GM18520 (cell line): ENCODE results near the gene GRIP2.

Experiments
- ATAC-seq: cut with Tn5 transposase; IDR thresholded peaks from one replicate; pipeline ENCODE4 v1.9.1; 2021; ENCODE audit not compliant: unreplicated experiment

The GRIP2 gene

GRCh38 chr3:14456794-14457193 lies 83.3 kb downstream of the GRIP2 start:
- no peak for ATAC-seq

DNA sequence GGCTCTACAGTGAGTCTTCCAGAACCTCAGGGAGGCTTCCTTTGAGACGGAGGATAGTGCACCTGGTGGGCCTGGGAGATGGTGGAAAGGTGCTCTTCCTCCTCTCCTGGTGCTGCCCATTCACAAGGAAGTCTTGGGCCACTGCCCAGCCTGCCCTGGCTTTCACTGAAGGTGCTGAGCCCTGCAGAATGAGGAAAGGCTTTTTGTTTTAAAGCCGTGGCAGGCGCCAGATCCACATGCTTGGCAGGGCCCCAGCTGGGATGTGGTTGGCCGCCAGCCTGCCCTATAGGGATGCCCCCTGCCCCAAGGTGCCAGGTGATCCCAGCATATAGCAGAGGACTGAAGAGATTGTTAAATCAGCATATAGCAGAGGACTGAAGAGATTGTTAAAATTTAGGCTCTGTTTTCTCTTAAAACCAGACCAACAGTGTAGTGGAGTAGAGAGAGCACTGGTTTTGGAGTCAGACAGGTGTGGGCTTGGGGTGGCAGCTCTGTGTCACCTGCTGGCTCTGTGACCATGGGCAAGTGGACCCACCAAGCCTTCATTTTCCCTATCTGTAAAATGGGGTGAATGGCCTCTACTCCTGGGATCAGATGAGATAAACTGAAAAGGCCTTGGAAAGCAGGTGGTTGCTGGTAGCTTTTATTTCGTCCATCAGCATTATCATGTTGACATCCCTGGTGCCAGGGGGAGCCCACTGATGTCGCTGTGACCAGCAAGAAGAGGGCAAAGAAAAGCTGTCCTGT lies 84.4 kb downstream of the GRIP2 start:
- ATAC-seq, result no peak

- ATAC-seq, result no peak
Observed at GRCh38 chr3:14454639-14455310, 85.4 kb downstream of the GRIP2 start.

DNA sequence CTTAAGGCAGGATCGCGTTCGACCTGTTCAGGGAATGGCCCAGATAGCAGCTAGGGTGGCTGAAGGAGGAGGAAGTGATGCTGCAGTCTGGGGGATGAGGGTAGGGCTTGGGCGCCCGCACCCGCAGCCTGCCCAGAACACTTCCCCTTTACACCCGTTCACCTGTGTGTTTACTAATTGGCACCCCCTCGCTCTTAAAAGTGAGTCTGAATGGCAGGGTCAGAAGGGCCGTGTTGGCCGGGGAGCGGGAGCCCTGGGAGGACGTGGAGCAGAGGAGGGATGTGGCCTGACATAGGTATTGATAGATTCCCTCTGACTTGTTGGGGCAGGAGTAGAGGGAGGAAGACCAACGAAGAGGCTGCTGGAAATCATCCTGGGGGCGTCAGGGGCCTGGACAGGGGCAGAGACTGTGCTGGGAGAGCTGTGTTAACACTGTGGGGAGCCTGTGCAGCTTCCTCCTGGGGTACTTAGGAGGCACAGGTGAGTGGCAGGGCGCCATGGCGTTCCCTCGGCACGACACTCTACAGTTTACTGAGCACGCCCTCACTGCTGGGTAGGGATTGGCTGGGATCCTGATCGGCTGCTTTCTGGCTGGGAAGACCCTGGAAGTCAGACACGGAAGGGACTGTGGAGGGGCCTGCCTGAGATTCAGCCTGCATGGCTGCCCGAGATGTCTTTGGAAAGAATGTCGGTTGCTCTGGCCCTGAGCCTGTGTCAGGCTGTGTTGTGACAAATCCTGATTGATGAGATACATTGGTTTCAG lies 86.1 kb downstream of the GRIP2 start:
- no peak for ATAC-seq

DNA sequence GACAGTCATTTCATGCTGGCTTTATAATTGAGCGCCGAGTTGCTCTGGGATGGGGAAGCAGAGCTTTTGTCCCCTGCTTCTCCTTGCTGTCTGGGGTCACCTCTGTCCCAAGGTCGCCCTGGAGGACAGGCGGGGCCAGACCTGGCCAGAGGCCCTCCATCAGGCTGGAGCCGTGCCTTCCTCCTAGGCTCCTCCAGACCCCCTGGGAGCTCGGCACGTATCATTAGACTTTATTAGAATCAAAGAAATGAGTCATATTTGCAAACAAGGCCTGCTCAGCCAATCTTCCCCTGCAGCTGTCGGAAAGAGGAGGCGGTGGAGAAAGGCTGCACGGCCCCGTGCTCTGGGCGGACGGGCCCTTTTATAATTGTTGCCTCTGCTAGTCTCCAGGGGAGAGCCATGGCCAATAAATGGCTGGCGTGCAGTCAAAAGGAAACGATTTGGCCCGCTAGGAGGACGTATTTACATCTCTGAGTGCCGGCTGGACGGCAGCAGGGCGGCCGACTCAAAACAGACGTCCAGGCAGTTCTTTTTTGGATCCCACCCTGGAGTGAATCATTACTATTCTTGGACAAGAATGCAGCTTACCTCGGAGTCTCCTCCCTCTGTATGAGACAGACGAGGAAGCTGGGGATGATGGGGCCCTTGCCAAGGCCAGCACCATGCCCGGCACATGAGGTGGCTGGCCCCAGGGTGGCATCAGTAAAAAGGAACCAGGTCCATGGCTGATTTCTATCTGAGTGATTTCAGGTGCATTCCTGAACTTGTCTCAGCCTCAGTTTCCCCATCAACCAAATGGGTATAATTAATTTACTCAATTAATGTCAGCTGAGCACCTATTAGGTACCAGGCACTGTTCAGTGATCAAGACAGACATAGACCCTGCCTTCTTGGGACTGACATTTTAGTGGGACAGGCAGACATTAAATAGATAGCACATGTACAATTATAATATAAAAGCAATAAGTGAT lies 87.1 kb downstream of the GRIP2 start:
- ATAC-seq, result no peak

DNA sequence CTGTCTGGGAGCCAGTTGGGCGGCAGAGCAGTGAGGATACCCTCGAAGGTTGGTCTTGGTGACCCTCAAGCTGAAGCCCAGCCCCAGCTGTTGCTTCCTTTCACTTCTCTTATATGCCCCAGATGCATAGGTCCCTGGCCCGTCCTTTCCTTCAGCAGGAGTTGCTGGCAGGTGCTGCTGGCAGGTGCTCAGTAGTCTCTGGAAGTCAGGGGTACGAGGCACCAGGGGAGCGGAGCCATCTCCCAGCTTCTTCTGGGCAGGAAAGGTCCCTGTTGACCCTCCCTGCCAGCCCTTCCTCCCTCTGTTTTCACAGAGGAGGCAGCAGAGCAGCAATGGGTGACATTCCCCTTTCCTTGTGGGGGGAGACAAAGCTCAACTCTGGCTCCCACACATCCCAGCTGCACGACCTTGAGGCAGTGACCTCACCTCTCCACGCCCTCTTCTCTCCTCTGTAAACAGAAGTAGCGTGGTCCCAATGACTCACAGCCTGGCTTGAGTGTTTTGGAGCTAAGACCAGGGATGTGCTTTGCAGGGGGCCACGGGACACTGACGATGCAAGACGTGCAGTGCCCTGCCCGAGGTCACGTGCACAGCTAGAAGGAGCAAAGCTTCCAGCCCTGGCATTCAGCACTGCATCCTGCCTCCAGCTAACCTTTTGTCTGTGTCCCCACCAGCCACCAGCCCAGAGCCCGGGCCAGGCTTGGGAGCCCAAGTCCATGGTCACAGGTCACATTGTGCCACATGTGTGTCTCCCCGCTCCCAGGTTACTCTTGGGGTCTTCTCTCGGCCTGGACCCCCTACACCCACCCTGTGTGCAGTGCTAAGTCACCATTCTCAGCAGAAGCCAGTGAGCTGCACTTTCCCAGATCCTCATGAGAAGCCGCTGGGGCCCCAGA lies 88.0 kb downstream of the GRIP2 start:
- ATAC-seq, result no peak

DNA sequence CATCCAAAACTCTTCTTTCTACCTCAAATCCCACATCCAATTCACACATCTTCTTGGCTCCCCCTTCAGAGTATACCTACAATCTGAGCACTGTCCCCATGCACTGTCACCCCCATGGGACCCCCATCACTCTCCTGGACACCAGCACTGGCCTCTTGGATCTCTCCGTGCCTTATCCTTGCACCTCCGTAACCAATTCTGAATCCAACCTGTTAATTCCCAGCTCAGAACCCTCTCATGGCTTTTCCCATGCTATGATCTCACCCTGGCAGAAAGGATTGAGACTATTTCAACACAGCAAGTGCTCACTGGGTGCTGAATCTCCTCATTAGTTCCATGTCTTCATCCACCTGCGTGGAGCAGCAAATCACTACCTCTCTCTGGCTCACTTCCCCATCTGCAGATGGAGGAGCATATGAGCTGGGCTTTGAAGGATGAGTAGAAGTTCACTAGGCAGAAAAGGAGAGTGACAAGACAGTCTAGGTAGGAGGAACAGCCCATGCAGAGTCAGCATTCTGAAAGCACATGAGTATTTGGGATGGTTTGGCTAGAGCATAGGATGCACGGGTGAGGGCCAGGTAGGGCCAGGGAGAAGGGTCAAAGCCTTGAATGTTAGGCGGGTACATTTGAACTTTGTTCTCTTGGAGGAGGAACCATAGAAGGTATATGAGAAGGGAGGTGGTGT lies 89.1 kb downstream of the GRIP2 start:
- ATAC-seq, result no peak

GRCh38 chr3:14450506-14450905 lies 89.6 kb downstream of the GRIP2 start:
- no peak for ATAC-seq

DNA sequence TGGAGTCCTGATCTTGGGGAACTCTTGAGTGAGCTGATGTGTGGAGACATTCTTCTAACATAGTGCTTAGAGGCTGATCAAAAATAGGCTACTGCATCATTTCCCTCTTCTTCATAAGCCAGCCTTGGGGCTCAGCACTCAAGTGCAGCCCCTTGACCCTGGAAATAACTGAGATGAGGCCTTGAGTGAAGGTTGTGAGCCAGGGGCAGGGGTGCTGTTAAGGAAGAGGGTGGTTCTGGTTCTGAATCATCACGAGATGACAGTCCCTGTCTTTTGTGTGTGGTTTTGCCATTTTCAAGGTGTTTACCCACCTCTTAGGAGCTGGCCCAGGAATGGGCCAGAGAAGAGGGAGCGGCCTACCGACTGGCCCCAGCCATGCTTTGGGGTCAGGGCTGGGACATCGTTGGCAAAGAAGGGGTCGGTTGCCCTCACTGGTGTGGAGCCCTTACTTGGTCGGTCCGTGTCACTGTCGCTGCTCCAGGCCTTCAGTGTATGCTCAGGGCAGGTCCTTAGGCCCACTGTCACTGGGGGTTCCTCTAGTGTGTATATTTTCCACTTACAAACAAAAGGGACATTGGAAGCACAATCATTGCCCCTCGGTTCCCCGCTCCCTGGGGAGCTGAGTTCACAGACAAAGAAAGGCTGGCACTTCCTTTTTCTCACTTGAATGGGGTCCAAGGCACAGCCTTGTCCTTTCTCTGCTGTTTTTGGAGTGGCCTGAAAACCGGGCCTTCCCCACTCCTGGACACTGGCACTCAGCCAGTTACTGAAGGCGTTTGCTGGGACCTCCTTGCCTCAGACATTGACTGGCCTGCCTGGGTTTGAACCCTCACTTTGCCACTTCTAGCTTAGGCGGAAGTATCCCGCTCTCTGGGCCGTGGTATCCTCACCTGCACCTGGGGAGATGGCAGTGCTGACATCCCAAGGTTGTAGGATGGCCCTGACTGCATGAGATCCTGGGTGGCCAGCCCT lies 91.1 kb downstream of the GRIP2 start:
- ATAC-seq, result no peak

GRCh38 chr3:14448063-14448462 lies 92.1 kb downstream of the GRIP2 start:
- no peak for ATAC-seq

DNA sequence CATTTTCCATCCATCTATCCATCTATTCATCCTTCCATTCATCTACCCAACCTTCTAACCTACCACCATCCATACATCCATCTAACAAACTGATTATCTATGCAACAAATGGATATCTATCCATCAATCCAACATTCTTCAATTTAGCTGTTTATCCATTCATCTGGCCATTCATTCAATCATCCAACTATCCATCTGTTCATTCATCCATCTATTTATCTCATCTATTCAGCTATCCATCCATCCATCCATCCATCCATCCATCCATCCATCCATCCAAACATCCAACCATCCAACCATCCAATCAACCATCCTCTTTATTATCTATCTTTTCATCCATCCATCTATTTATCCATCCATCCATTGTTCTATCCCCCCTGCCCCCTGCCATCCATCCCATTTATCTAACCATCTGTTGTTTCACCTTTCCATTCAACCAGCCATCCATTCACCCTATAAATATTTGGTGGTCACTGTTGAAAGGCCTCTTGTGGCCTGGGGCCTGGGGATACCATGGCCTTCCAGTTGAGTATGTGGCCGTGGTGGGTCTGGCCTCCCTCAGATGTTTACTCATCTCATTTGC lies 93.1 kb downstream of the GRIP2 start:
- no peak for ATAC-seq

DNA sequence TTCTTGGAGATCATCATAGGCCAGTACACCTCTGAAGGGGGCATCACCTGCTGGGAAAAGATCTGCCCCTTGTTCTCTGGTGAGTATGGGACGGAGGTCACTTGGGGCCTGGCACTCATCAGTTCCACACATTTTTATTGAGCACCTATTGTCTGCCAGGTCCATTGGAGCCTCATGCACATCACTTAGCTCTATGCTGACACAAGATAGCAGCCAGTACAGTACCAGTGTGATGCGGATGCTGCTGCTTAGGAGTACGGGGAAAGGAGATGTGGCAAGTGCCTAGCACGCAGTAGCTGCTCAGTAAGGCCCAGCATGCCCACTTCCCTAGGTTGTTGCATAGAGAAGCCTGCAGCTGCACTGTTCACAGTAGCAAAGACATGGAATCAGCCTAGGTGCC lies 94.4 kb downstream of the GRIP2 start:
- no peak for ATAC-seq

- ATAC-seq, result no peak
Observed at GRCh38 chr3:14444380-14444779, 95.8 kb downstream of the GRIP2 start.

DNA sequence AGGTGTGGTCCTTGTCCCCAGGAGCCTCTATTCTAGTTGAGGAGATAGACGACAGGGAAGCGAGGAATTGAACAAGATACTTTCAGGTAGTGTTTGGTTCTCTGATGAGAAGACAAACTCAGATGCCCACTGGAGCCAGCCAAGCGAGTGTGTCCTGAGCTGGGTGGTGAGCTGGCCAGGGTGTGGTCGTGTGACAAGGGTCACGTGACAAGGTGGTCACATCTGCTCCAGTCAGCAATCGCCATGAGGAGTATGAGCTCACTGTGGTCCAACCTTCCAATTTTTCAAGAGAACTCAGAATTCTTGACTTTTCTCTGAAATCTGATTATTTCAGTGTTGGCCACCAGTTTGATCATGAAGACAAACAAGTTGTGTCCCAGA lies 98.2 kb downstream of the GRIP2 start:
- ATAC-seq, result no peak

DNA sequence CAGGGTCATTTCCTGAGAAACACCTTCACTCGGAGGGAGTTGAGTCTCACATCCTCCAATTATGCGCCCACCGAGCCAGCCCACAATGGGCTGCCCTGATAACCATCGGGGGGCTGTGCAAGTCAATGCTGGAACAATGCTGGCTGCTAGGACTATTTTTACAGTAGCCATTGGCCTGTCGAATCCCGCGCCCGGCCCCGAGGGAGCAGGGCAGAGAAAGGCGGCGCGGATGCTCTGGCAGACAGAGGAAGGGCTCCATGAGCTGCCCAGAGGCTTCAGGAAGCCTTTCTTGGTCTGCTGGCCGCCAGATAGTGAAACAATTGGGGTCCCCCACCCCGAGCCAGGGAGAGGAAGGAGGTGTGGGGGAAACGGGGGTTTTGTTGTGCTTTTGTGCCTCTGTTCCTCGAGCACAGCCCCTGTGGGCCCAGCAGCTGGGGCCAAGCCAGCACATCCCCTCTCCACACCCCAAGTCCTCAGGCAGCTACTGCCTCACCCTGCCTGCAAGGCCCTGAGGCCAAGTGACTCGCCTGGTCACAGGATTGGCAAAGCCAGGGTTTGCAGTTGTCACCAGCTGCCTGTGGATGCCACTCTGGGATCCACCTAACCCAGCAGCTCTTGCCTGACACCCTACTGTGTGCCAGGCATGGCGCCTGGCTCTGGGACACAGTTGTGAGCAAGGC lies 98.8 kb downstream of the GRIP2 start:
- no peak for ATAC-seq

GRCh38 chr3:14440531-14441239 lies 99.5 kb downstream of the GRIP2 start:
- ATAC-seq, result no peak

DNA sequence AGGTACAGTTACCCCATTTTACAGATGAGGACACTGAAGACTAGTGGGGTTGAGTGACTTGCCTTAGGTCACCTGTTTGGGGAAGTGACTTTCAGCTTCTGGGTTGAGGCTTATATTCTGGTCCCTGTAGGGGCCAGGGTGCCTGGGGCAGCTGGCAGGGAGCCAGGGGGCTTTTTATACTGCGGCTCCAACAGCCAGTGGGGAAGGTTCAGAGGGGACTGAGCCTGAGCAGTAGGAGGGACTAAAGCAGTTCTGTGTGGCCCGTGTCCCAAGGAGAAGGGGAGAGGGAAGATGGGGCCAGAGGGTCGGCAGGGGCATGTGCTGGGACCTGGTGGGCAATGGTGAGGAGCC lies 100.0 kb downstream of the GRIP2 start:
- ATAC-seq, result no peak
